GM19463 (cell line): ENCODE results near the gene ZNF615.
"Not testable (repeated sequence)": the region's sequence is repeated elsewhere in the genome, so short reads cannot be mapped to it uniquely, and the experiment has no call there.

ENCODE experiments used
- ATAC-seq: cut with Tn5 transposase; IDR thresholded peaks from one replicate; pipeline ENCODE4 v1.9.1; 2021; ENCODE audit warnings: mild to moderate bottlenecking, moderate library complexity; ENCODE audit not compliant: unreplicated experiment

Gene ZNF615

DNA sequence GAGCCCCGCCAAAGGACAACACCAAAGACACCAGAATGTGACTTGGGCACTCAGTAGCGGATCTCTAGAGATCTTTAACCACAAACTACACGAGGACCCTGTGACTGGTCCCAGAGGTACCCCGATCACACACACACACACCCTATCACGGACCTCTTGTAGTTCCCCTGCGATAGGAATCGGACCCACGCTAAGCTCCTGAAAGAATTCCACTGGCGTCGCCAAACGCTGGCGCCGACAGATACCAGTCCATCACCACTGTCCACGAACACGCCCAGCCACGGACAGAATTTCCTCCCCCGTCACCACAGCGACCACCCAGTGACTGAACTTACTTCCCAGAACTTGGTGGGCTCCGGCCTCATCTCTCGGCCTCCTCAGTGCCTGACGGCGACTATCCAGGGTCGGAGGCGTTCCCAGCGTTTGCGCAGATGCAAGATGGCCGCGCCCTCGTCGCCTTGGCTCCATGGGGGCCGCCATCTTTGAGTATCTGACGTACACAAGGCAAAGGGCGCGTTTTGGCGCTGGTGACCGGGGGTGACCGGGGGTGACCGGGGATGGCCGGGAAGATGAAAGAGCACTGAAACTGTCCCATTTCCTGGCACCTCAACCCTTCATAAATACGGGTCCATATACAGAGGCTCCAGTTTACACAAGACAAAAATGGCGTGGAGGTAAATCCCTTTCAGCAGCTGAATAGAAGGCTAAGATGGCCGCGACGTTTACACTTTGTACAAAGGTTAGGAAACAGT is at the start of gene ZNF615:
TSS of gene ZNF615 (minus strand) at position 406 of the 752 bp plus-strand sequence. CDS start 4,500 bp downstream, outside the sequence.
- peak; percentile 88 for ATAC-seq

DNA sequence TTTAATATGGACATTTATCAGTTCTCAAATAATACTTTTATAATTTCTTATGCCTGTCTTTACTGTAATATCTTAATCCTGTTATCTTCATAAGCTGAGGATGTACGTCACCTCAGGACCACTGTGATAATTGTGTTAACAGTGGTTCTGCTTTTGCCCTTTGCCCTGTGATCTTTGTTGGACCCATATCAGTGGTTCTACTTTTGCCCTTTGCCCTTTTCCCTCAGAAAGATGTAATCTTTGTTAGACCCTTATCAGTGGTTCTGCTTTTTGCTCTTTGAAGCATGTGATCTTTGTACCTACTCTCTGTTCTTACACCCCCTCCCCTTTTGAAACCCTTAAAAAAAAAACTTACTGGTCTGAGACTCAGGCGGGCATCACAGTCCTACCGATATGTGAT is 48.5 kb upstream of the ZNF615 start:
- ATAC-seq = not testable (repeated sequence)

DNA sequence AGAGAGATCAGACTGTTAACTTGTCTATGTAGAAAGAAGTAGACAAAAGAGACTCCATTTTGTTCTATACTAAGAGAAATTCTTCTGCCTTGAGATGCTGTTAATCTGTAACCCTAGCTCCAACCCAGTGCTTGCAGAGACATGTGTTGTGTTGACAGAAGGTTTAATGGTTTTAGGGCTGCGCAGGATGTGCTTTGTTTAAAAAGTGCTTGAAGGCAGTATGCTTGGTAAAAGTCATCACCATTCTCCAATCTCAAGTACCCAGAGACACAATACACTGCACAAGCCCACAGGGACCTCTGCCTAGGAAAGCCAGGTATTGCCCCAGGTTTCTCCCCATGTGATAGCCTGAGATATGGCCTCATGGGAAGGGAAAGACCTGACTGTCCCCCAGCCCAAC is 43.7 kb upstream of the ZNF615 start:
- not testable (repeated sequence) for ATAC-seq

- peak; percentile 90 for ATAC-seq
These were observed 40.8 kb upstream of the ZNF615 start, which contains the start of gene ZNF432 for GRCh38 chr19:52048555-52049501. ZNF432 (minus strand) TSS chr19:52048838; CDS start chr19:52046868, 1,970 bp downstream.

- no peak for ATAC-seq
These were observed 31.2 kb upstream of the ZNF615 start for GRCh38 chr19:52039169-52039568.

GRCh38 chr19:52034051-52034728 is 26.2 kb upstream of the ZNF615 start:
- no peak for ATAC-seq

GRCh38 chr19:52028780-52029123 is 20.7 kb upstream of the ZNF615 start:
- peak; percentile 29 for ATAC-seq

GRCh38 chr19:52028027-52028779 is 20.2 kb upstream of the ZNF615 start, which contains the start of gene ZNF614:
ZNF614 (minus strand) TSS chr19:52028379; CDS start chr19:52025745, 2,634 bp downstream.
- peak; percentile 87 for ATAC-seq

- ATAC-seq = not testable (repeated sequence)
These were observed 18.4 kb upstream of the ZNF615 start for GRCh38 chr19:52026255-52026990.

GRCh38 chr19:52024478-52024877 is 16.5 kb upstream of the ZNF615 start:
- not testable (repeated sequence) for ATAC-seq

DNA sequence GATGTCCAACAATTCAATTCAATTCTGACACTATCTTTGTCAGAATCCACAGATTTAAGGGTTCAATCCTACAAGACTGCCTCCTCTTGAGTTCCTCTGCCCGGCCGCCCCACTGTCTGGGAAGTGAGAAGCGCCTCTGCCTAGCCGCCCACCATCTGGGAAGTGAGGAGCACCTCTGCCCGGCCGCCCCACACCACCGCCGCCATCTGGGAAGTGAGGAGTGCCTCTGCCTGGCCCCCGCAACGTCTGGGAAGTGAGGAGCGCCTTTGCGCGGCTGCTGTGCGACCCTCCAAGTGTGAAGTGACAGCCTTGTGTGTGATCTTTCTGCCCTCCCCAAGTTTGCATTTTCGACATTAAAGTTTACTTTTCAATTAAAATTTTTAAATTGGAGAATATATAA is 14.2 kb upstream of the ZNF615 start:
- no peak for ATAC-seq

GRCh38 chr19:52020506-52020905 is 12.5 kb upstream of the ZNF615 start:
- ATAC-seq = no peak

DNA sequence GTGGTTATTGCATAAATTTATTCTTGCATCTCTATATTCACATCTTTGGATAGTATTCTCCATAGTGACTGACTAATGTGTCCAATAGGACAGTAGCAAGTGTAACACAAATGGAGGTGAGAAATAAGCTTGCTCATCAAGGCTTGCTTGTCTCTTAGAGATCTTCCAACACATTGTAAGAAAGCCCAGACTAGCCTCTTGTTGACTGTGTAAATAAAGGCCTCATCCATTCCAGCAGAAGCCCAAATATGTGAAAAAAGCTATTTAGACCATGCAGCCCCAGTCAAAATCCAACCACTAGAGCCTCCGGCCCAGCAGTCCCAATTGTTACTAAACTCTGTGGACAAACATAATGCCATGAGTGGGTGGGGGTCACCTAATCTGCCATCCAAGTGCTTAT is 2.7 kb upstream of the ZNF615 start:
- ATAC-seq = no peak

- no peak for ATAC-seq
These were observed 583 bp downstream of the ZNF615 start for GRCh38 chr19:52007451-52007805.

DNA sequence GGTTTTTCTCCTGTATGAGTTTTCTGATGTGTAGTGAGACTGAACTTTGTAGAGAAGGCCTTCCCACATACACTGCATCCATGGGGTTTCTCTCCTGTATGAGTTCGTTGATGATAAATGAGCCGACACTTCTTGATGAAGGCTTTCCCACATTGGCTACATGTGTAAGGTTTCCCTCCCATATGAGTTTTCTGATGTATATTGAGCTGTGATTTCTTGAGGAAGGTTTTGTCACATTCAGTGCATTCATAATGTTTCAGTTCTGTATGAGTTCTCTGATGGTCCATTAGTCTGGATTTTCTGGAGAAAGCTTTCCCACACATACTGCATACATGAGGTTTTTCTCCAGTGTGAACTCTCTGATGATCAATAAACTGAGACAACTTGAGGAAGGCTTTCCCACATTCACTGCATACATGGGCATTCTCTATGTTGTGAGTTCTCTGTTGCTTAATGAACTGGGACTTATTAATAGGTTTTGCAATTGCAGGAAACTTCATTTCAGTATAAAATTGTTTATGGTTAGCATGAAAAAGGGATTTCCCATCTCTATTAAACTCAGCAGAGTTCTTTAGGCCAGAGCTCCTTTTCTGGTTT is 13.9 kb downstream of the ZNF615 start:
- ATAC-seq = no peak

- ATAC-seq = no peak
These were observed 14.6 kb downstream of the ZNF615 start for GRCh38 chr19:51993422-51993821.

GRCh38 chr19:51986309-51987291 is 21.4 kb downstream of the ZNF615 start, which contains the start of gene ZNF350:
ZNF350 (minus strand) TSS chr19:51986840; CDS start chr19:51974360, 12,480 bp downstream.
- ATAC-seq = no peak

- no peak for ATAC-seq
These were observed 24.6 kb downstream of the ZNF615 start for GRCh38 chr19:51983361-51983760.
